ENCODE data around the gene ENOX2. TPM values are rescaled to one million over a fixed set of nuclear protein-coding genes. Genes with fewer than 3 reads are reported as not detected.

Gene ENOX2
- total RNA-seq, 1 experiment from 2014 or later, result 12.9 TPM

- no peak overlapping the region for H3K27ac ChIP-seq (ENCODE audit: low read depth, low read length)
- no peak overlapping the region for H3K9ac ChIP-seq (ENCODE audit: low read length)
- ChIA-PET POLR2A (no interaction called here), RAD21 (ENCODE audit: low non-redundant PET in 1 of 2, low total read pairs in 2 of 2, uncharacterized antibody in 2 of 2, unreplicated experiment in 2 of 2) (no interaction called here), CTCF (no interaction called here)
- H3K36me3 ChIP-seq (ENCODE audit: control insufficient read depth in 1 of 2, insufficient read depth in 2 of 2, low read length in 2 of 2), result no peaks in the 10 kb centered on the region
- H3K9me3 ChIP-seq (ENCODE audit: control insufficient read depth in 1 of 2, insufficient read depth in 1 of 2, low read depth in 1 of 2, low read length in 2 of 2), result no peaks in the 10 kb centered on the region
- TF ChIP-seq FOSL1 (IDR thresholded peaks at IDR 0.05; ENCODE audit: low read depth), result no peak
- TF ChIP-seq CBX3 (IDR thresholded peaks at IDR 0.05; ENCODE audit: low read depth), result no peak
- no peak for TF ChIP-seq ZFX (IDR thresholded peaks at IDR 0.05)
- no peak for TF ChIP-seq REST (IDR thresholded peaks at IDR 0.05; ENCODE audit: low read depth)
- no peak for TF ChIP-seq CEBPB (IDR thresholded peaks at IDR 0.05; ENCODE audit: low read depth)
- no peak for TF ChIP-seq POLR2A (IDR thresholded peaks at IDR 0.05; ENCODE audit: borderline replicate concordance, extremely low read depth, insufficient read depth, insufficient read length)
- no peak for TF ChIP-seq POLR2AphosphoS5 (IDR thresholded peaks at IDR 0.05; ENCODE audit: low read depth, low read length)
- TF ChIP-seq SP1 (IDR thresholded peaks at IDR 0.05; ENCODE audit: low read depth), result no peak
- TF ChIP-seq, protein P1, sequence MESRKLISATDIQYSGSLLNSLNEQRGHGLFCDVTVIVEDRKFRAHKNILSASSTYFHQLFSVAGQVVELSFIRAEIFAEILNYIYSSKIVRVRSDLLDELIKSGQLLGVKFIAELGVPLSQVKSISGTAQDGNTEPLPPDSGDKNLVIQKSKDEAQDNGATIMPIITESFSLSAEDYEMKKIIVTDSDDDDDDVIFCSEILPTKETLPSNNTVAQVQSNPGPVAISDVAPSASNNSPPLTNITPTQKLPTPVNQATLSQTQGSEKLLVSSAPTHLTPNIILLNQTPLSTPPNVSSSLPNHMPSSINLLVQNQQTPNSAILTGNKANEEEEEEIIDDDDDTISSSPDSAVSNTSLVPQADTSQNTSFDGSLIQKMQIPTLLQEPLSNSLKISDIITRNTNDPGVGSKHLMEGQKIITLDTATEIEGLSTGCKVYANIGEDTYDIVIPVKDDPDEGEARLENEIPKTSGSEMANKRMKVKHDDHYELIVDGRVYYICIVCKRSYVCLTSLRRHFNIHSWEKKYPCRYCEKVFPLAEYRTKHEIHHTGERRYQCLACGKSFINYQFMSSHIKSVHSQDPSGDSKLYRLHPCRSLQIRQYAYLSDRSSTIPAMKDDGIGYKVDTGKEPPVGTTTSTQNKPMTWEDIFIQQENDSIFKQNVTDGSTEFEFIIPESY (IDR thresholded peaks at IDR 0.05; ENCODE audit: extremely low read depth, insufficient replicate concordance, low read length), result no peak
- no peak for TF ChIP-seq SIN3A (IDR thresholded peaks at IDR 0.05; ENCODE audit: low read depth)
- no peak for TF ChIP-seq ZNF274 (IDR thresholded peaks at IDR 0.05; ENCODE audit: low read depth, low read length)
- TF ChIP-seq CTCF (IDR thresholded peaks at IDR 0.05 in 2 of 3, conservative IDR thresholded peaks at IDR 0.05 in 1 of 3; ENCODE audit: borderline replicate concordance in 1 of 3, insufficient read depth in 1 of 3, low read depth in 2 of 3, low read length in 2 of 3), result no peak
- TF ChIP-seq EGR1 (IDR thresholded peaks at IDR 0.05; ENCODE audit: low read depth), result no peak
- no peak for TF ChIP-seq EZH2 (IDR thresholded peaks at IDR 0.05)
- no peak for TF ChIP-seq ELF1 (IDR thresholded peaks at IDR 0.05; ENCODE audit: borderline replicate concordance, low read depth)
- no peak for TF ChIP-seq EZH2phosphoT487 (IDR thresholded peaks at IDR 0.05; ENCODE audit: borderline replicate concordance)
- DNase-seq (ENCODE audit: low read depth, low spot score), result no peak
- H3K9me2 ChIP-seq (ENCODE audit: insufficient read depth), result no peaks in the 10 kb centered on the region
- no peak overlapping the region for H3K4me2 ChIP-seq (ENCODE audit: low read length)
- no peaks in the 10 kb centered on the region for H3K79me2 ChIP-seq (ENCODE audit: insufficient read depth, low read length)
- no peaks in the 10 kb centered on the region for H3K27me3 ChIP-seq (ENCODE audit: insufficient read depth, low read length)
- no peak overlapping the region for H3K4me3 ChIP-seq (replicated peaks in 1 of 2; ENCODE audit: low read depth in 1 of 2, low read length in 2 of 2)
- no peak overlapping the region for H2AFZ ChIP-seq (ENCODE audit: low read depth, low read length, poor library complexity, severe bottlenecking)
- BruUV-seq (replicated peaks), result no TSS peak
- no peak for ATAC-seq
- H3K4me1 ChIP-seq (ENCODE audit: control insufficient read depth in 1 of 2, insufficient read depth in 2 of 2, low read length in 2 of 2), result no peaks in the 10 kb centered on the region
- no peaks in the 10 kb centered on the region for H4K20me1 ChIP-seq (ENCODE audit: insufficient read depth)
- intact Hi-C loops (cut with micrococcal nuclease), result no loop called here
Measured at GRCh38 chrX:130895299-130895698, 7.7 kb downstream of the ENOX2 start.

All from HCT116 (cell line).